GM12872 (cell line): Measurements from ENCODE around the gene ICAM4.

Source experiments
- CTCF ChIP-seq: IDR thresholded peaks from 3 replicates; pipeline ENCODE4 v1.5.1; 2011; ENCODE audit warnings: low read depth, mild to moderate bottlenecking, low read length, moderate library complexity; ENCODE audit not compliant: insufficient read depth

Gene ICAM4

GRCh38 chr19:10290357-10290875 is 3.7 kb downstream of the ICAM4 start:
- TF ChIP-seq CTCF, result no peak

- TF ChIP-seq CTCF, result no peak
These were observed 4.3 kb downstream of the ICAM4 start for GRCh38 chr19:10290876-10291553.

DNA sequence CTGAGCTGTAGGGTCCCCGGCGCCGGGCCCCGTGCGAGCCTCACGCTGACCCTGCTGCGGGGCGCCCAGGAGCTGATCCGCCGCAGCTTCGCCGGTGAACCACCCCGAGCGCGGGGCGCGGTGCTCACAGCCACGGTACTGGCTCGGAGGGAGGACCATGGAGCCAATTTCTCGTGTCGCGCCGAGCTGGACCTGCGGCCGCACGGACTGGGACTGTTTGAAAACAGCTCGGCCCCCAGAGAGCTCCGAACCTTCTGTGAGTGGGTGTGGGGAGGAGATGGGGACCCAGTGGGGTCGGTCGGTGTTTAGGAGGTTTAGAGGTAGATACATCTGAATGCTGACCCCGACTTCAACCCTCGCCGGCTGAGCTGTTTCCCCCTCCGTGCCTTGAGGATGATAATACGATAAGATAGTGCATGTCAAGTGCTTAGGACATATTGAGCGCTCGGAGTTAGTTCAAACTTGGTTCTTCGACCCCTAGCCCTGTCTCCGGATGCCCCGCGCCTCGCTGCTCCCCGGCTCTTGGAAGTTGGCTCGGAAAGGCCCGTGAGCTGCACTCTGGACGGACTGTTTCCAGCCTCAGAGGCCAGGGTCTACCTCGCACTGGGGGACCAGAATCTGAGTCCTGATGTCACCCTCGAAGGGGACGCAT is 4.9 kb downstream of the ICAM4 start:
- TF ChIP-seq CTCF, result no peak

DNA sequence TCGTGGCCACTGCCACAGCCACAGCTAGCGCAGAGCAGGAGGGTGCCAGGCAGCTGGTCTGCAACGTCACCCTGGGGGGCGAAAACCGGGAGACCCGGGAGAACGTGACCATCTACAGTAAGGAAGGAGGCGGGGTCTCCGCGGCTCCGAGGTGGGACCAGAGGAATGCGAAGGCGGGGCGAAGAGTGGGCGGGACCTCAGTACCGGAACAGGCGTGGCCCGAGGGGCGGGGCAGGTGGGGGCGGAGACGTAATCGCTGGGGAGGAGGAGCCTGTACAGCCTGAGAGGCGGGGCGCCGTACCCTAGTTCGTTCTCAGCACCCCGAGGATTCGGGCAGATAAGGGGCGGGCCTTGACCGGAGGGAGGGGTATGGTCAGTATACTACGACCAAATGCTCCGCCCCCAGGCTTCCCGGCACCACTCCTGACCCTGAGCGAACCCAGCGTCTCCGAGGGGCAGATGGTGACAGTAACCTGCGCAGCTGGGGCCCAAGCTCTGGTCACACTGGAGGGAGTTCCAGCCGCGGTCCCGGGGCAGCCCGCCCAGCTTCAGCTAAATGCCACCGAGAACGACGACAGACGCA is 5.5 kb downstream of the ICAM4 start:
- TF ChIP-seq CTCF, result no peak

- no peak for TF ChIP-seq CTCF
These were observed 6.3 kb downstream of the ICAM4 start for GRCh38 chr19:10292789-10293636.

- no peak for TF ChIP-seq CTCF
These were observed 7.0 kb downstream of the ICAM4 start for GRCh38 chr19:10293637-10294367.
